GM12878 (cell line): ENCODE measurements around the gene CSTB. TPM values are rescaled to one million over a fixed set of nuclear protein-coding genes. Genes with fewer than 3 reads are reported as not detected.

Source experiments
- ATAC-seq: fragments of 200-7000 bp; cut with Tn5 transposase; 3 replicates; pipeline ENCODE4 v1.9.1; 2020; ENCODE audit warnings: mild to moderate bottlenecking, moderate library complexity
- BruUV-seq: library from RNA; stranded (reverse); fragments of 400-500 nt; replicated peaks from 2 replicates; lab custom pipeline; 2021; lab: Mats Ljungman, UMichigan
- CTCF ChIA-PET: fragments of 300-600 bp; sonication (Branson Sonifier 250); formaldehyde crosslinking; extraction: SDS; loops from one replicate; lab custom pipeline; 2021; ENCODE audit warnings: inconsistent platforms; lab: Yijun Ruan, JAX
- POLR2A ChIA-PET: fragments of 350-600 bp; formaldehyde crosslinking; extraction: SDS; loops from one replicate; lab custom pipeline; 2021; ENCODE audit warnings: inconsistent platforms; lab: Charles Lee
- RAD21 ChIA-PET: fragments of 300-600 bp; sonication (Branson Sonifier 250); formaldehyde crosslinking; loops from one replicate; lab custom pipeline; 2023; ENCODE audit warnings: antibody characterized with exemption; ENCODE audit not compliant: unreplicated experiment; lab: Charles Lee
- SMC1A ChIA-PET: fragments of 300-600 bp; sonication (Branson Sonifier 250); formaldehyde crosslinking; loops from one replicate; lab custom pipeline; 2023; ENCODE audit not compliant: unreplicated experiment, uncharacterized antibody; lab: Charles Lee
- DNase-seq: peaks from one replicate; pipeline ENCODE4 v3.0.0-alpha.2; 2011; ENCODE audit warnings: low read depth, low spot score
- FAIRE-seq: peaks from 3 replicates; lab custom pipeline; 2011; peaks lifted over from hg19 to GRCh38; lab: Jason Lieb, UNC
- H2AFZ ChIP-seq: 2 replicates; pipeline ENCODE4 v1.6.0; 2011; ENCODE audit warnings: low read depth, low read length, control low read depth; ENCODE audit not compliant: control insufficient read depth
- H3K27ac ChIP-seq: 2 replicates; pipeline ENCODE4 v1.5.1; 2011; ENCODE audit warnings: control low read depth; ENCODE audit not compliant: control insufficient read depth, insufficient read depth
- H3K27me3 ChIP-seq, 2 experiments: replicated peaks in 1 of 2; 2 replicates each; pipeline versions ENCODE4 v1.6.0 to v1.6.1; 2011; ENCODE audit warnings: low read length in 1 of 2; ENCODE audit not compliant: control insufficient read depth in 2 of 2, insufficient read depth in 2 of 2
- H3K36me3 ChIP-seq, 2 experiments: 2 replicates each; pipeline ENCODE4 v1.5.1; 2011; ENCODE audit warnings: low read length in 1 of 2; ENCODE audit not compliant: control insufficient read depth in 2 of 2, insufficient read depth in 2 of 2
- H3K4me1 ChIP-seq: 2 replicates; pipeline ENCODE4 v1.6.1; 2011; ENCODE audit warnings: mild to moderate bottlenecking, low read length, moderate library complexity, mixed read lengths; ENCODE audit not compliant: control insufficient read depth, insufficient read depth
- H3K4me2 ChIP-seq: 2 replicates; pipeline ENCODE4 v1.6.0; 2011; ENCODE audit warnings: control low read depth; ENCODE audit not compliant: control insufficient read depth, insufficient read depth
- H3K4me3 ChIP-seq: fragments of 200-600 bp; sonication (generic); 2 replicates; pipeline ENCODE4 v1.5.1; 2016
- H3K79me2 ChIP-seq: 2 replicates; pipeline ENCODE4 v1.6.0; 2011; ENCODE audit warnings: low read length; ENCODE audit not compliant: control insufficient read depth, insufficient read depth
- H3K9ac ChIP-seq: 2 replicates; pipeline ENCODE4 v1.8.0; 2011; ENCODE audit warnings: low read length, control low read depth, mixed read lengths; ENCODE audit not compliant: control insufficient read depth, insufficient read depth
- H3K9me3 ChIP-seq: replicated peaks from 3 replicates; pipeline ENCODE4 v1.5.1; 2011; ENCODE audit warnings: mild to moderate bottlenecking, low read length; ENCODE audit not compliant: control insufficient read depth, insufficient read depth
- H4K20me1 ChIP-seq: 2 replicates; pipeline ENCODE4 v1.6.0; 2011; ENCODE audit not compliant: control insufficient read depth, insufficient read depth
- CBX3 ChIP-seq: fragments of 200-600 bp; sonication (generic); IDR thresholded peaks from 2 replicates; pipeline ENCODE4 v1.6.1; 2016; ENCODE audit warnings: low read depth, borderline replicate concordance
- KAT2A ChIP-seq: conservative IDR thresholded peaks from 2 replicates; pipeline ENCODE4 v1.6.1; 2011; ENCODE audit warnings: low read depth, low read length; ENCODE audit not compliant: control insufficient read depth
- PML ChIP-seq: IDR thresholded peaks from 2 replicates; pipeline ENCODE4 v1.6.1; 2012; ENCODE audit warnings: low read length, inconsistent platforms
- RAD21 ChIP-seq: IDR thresholded peaks from 2 replicates; pipeline ENCODE4 v1.6.1; 2011; ENCODE audit warnings: mild to moderate bottlenecking, low read depth, low read length, moderate library complexity; ENCODE audit not compliant: insufficient read depth
- RELA ChIP-seq: fragments of 450-650 bp; IDR thresholded peaks from 2 replicates; pipeline ENCODE4 v1.8.0; 2014; ENCODE audit warnings: borderline replicate concordance; ENCODE audit not compliant: partially characterized antibody
- ZBED1 ChIP-seq: IDR thresholded peaks from 2 replicates; pipeline ENCODE4 v1.6.1; 2016; ENCODE audit warnings: borderline replicate concordance
- WGBS: methylation state at CpG from one replicate; pipeline ENCODE4 v1.1.6; 2016; ENCODE audit warnings: low lambda C conversion rate; ENCODE audit not compliant: insufficient replicate concordance, insufficient coverage; ENCODE audit errors: missing lambda C conversion rate; 5-methylcytosine and 5-hydroxymethylcytosine counted together
- in situ Hi-C: fragments of 300-500 bp; cut with MboI; formaldehyde crosslinking; loops from 9 replicates; pipeline ENCODE4 v1.14.3; 2018; ENCODE audit warnings: mixed read lengths
- intact Hi-C: fragments of 100-400 bp; cut with micrococcal nuclease; formaldehyde crosslinking; loops from one replicate; pipeline ENCODE4 v1.14.2; 2022; ENCODE audit not compliant: unreplicated experiment
- polyA plus RNA-seq, 11 experiments: library from polyadenylated mRNA; depleted of rRNA in 4 of 11; unstranded in 6 of 11; stranded (reverse) in 5 of 11; fragments of >200 nt; fragmentation: Nextera tagmentation in 4 of 11; fragmentation: Illumina TruSeq in 1 of 11; extraction: Ambion mirVana in 4 of 11; extraction: Trizol in 1 of 11; gene quantifications; 1 replicate in 1 of 11; 2 replicates in 10 of 11; pipeline versions ENCODE4 v1.2.1 to v1.2.3, GENCODE V29; 2011 to 2016; ENCODE audit warnings: inconsistent platforms in 2 of 11, missing spikeins in 2 of 11, low read depth in 1 of 11
- total RNA-seq, 4 experiments: library from RNA; depleted of rRNA in 3 of 4; stranded (reverse); fragments of >200 nt in 3 of 4; fragmentation: Illumina TruSeq in 1 of 4; extraction: Trizol in 1 of 4; gene quantifications; 2 replicates each; pipeline versions ENCODE4 v1.2.1 to v1.2.3, GENCODE V29; 2013 to 2021
- TF ChIP-seq, protein P1 (sequence below): fragments of 450-650 bp; IDR thresholded peaks from 2 replicates; pipeline ENCODE4 v1.6.1; 2017; ENCODE audit warnings: mild to moderate bottlenecking, moderate library complexity
- TF ChIP-seq, protein P2 (sequence below): IDR thresholded peaks from 2 replicates; pipeline ENCODE4 v1.6.1; 2011; ENCODE audit warnings: low read depth, mild to moderate bottlenecking, low read length, moderate library complexity, borderline replicate concordance; ENCODE audit errors: extremely low read depth
- TF ChIP-seq, protein P3 (sequence below): IDR thresholded peaks from 2 replicates; pipeline ENCODE4 v1.6.1; 2012; ENCODE audit warnings: low read depth, low read length, improper control_type of control experiment

CSTB gene
- total and polyA plus RNA-seq, 10 of the 15 experiments (the other 5 are each of a cell fraction or from before 2014, with no cell fraction given) = 12.5 to 82.7 (median 41.9) TPM

DNA sequence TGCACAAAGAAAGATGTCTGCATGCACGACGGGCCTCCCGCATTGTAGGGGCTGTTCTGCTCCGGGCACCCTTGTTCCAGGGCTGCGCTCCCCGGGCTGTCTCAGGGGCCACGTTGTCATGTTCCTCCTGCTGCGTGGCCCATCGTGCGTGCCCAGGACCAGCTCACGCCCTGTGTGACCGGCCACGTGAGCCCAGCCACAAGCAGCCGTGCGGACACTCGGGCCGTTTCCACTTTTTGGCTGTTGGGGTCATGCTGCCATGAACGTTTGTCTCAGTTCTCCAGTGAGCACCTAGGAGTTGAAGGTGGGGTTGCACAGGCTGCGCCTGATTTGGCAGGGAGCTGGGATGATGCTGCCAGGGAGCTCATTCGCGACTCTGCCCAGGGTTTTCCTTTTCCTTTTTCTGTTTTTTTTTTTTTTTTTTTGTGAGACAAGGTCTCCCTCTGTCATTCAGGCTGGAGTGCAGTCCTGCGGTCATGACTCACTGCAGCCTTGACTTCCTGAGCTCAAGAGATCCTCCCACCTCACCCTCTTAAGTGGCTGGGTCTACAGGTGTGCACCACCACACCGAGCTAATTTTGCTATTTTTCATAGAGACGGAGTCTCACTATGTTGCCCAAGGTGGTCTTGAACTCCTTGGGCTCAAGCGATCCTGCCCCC, 39.8 kb downstream of the CSTB start (continued):
- TF ChIP-seq, protein P1, sequence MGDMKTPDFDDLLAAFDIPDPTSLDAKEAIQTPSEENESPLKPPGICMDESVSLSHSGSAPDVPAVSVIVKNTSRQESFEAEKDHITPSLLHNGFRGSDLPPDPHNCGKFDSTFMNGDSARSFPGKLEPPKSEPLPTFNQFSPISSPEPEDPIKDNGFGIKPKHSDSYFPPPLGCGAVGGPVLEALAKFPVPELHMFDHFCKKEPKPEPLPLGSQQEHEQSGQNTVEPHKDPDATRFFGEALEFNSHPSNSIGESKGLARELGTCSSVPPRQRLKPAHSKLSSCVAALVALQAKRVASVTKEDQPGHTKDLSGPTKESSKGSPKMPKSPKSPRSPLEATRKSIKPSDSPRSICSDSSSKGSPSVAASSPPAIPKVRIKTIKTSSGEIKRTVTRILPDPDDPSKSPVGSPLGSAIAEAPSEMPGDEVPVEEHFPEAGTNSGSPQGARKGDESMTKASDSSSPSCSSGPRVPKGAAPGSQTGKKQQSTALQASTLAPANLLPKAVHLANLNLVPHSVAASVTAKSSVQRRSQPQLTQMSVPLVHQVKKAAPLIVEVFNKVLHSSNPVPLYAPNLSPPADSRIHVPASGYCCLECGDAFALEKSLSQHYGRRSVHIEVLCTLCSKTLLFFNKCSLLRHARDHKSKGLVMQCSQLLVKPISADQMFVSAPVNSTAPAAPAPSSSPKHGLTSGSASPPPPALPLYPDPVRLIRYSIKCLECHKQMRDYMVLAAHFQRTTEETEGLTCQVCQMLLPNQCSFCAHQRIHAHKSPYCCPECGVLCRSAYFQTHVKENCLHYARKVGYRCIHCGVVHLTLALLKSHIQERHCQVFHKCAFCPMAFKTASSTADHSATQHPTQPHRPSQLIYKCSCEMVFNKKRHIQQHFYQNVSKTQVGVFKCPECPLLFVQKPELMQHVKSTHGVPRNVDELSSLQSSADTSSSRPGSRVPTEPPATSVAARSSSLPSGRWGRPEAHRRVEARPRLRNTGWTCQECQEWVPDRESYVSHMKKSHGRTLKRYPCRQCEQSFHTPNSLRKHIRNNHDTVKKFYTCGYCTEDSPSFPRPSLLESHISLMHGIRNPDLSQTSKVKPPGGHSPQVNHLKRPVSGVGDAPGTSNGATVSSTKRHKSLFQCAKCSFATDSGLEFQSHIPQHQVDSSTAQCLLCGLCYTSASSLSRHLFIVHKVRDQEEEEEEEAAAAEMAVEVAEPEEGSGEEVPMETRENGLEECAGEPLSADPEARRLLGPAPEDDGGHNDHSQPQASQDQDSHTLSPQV = no peak
- TF ChIP-seq RAD21 = no peak

DNA sequence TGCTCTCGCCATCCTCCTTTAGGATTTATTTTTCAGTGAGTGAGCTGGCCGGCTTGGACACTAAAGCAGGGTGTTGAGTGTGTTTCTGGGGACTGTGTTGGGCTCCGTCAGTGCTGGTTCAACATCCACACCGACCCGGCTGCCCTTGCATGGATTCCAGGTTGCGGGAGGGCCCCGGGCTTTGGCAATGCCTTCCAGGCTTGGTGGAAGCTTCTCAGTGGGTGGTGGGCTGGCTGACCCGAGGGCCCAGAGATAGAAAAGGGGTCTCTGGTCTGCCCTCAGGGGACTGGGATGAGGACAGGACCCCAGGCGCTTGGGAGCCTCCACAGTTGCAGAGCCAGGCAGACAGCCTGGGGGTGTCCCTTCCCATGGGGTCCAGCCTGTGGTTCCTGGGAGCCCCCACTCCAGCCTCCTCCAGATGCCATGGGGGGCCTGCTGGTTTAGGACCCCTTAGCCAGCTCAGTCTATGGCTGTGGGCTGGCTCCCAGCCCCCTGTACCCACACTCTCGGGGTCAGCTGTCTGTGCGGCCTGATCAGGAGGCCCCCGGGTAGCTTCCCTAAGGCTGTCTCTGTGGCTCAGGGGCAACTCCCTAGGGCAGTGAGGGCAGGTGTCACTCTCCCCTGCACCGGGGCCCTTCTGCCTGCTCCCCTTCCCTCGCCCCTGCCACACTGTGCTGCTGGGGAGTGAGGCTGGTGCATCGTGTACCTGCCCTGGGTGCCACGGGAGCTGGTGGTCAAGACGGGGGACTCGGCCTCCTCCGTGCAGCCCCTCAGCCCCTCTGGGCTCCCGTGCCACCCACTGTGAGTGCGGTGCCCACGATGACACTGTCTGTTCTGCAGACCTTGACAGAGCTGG, 40.6 kb downstream of the CSTB start:
- H3K4me3 ChIP-seq = no peak overlapping the region
- SMC1A ChIA-PET = no interaction called here
- H2AFZ ChIP-seq = no peak overlapping the region
- no peaks in the 10 kb centered on the region for H3K4me1 ChIP-seq
- BruUV-seq = no TSS peak
- in situ Hi-C loops = no loop called here
- WGBS = 78% methylated on average over 21 of the region's 22 CpGs
- ATAC-seq = no peak; the same call in 2 of the 3 replicates
- H4K20me1 ChIP-seq = no peaks in the 10 kb centered on the region; the same call in 1 of the 2 replicates
- CTCF ChIA-PET = no interaction called here
- H3K27ac ChIP-seq = no peak overlapping the region
- POLR2A ChIA-PET = interaction anchor here (0.6 kb wide), 1 partner anchor 39 kb away, joined by 3 read pairs; no protein-coding TSS in a partner anchor
- H3K4me2 ChIP-seq = no peak overlapping the region
- DNase-seq = no peak
- H3K27me3 ChIP-seq = no peaks in the 10 kb centered on the region
- H3K9me3 ChIP-seq = no peaks in the 10 kb centered on the region
- H3K9ac ChIP-seq = no peak overlapping the region
- FAIRE-seq = no peak
- RAD21 ChIA-PET = no interaction called here
- no peaks in the 10 kb centered on the region; the same call in none of the 2 replicates for H3K79me2 ChIP-seq
- peaks cover 9 to 17% of the 10 kb centered on the region in 2 experiments; a peak in 3 of 4 replicates for H3K36me3 ChIP-seq
- TF ChIP-seq PML (no peak), RELA (no peak), KAT2A (no peak), ZBED1 (no peak), CBX3 (no peak)
- TF ChIP-seq, protein P2, sequence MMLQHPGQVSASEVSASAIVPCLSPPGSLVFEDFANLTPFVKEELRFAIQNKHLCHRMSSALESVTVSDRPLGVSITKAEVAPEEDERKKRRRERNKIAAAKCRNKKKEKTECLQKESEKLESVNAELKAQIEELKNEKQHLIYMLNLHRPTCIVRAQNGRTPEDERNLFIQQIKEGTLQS = no peak
- TF ChIP-seq, protein P3, sequence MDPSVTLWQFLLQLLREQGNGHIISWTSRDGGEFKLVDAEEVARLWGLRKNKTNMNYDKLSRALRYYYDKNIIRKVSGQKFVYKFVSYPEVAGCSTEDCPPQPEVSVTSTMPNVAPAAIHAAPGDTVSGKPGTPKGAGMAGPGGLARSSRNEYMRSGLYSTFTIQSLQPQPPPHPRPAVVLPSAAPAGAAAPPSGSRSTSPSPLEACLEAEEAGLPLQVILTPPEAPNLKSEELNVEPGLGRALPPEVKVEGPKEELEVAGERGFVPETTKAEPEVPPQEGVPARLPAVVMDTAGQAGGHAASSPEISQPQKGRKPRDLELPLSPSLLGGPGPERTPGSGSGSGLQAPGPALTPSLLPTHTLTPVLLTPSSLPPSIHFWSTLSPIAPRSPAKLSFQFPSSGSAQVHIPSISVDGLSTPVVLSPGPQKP = no peak
- intact Hi-C loops = no loop called here
